ENCODE results near the gene CSRNP3.
"Not testable (repeated sequence)": the region's sequence is repeated elsewhere in the genome, so short reads cannot be mapped to it uniquely, and the experiment has no call there.

CSRNP3 gene

GRCh38 chr2:165547900-165548299 lies 78.4 kb downstream of the CSRNP3 start:
- no peak for DNase-seq

DNA sequence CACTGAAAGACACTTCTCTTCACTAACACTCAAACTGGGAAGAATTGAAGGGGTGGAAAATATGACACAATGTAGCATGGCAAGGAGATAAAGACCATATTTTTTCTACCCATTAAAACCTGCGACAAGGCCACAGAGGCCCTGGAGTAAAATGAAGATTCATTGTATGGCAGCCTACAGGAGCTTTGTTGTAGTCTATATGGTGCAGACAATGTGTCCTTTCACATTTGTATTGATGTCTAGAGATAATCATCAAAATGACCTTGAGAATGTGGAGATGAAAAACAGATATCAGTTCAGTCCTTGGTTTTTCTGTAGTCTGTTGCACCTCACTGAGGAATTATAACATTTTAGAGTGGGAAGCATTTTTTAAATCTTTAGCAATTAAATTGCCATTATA lies 80.1 kb downstream of the CSRNP3 start:
- no peak for DNase-seq

DNA sequence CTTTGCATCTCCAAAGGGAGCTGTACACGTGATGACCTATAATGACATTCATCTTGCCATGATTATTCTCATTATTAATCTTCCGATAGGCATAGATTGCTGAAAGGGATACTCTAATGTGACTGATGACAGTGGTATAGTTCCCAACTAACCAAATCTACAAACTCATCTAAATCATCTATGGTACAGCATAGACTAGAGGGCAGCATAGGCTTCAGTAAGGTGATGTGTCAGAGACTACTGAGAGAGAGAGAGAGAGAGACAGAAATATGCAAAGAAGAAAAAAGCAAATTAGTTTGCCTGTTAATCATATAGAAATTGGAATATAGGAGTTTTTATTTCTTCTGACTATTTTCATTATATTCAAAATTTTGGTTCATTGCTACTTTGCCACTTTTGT lies 89.3 kb downstream of the CSRNP3 start:
- no peak for DNase-seq

DNA sequence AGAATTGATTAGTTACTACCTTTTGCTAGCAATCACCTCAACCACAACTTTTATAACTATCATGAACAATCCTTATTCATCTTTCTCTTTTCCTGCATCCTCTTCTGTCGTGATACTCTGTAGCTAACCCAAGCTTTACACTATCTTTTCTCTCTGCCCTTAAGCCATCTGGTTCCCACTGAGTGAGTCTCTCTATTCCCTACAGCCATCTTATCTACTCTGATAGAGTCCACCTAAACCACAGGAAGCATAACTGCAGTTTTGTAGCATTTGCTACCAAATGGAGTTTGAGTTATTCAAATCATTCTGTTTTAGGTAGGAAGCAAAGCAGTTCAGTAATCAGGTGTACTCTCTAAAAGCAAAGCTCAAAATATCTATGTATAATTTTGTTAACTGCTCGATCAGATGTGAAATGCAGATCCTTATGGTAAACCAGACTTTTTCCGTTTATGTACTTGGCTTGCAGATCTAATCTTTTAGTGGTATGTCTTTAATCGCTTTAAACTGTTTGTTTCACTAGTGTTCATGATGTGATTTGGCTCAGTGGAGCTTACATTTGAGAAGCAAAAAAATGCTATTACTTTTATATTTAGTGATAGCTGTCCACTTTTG lies 91.0 kb downstream of the CSRNP3 start:
- no peak for DNase-seq

DNA sequence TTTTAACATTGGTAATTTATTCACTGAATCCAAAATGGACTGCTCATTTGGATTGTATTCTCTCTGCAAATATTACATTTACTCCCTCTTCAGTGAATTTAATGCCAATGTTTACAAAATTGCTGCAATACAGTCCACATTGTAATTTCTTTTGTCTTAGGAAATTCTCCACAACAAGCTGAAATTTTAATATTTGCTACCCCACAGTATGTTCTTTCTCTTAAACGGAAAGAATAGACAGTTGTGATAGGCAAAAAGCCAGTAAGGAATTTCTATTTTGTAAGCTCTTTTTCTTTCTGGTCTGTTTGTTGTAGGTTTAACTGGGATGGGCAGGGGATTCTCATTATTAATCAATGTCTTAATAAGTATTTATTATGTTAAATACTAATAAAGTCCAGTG lies 92.0 kb downstream of the CSRNP3 start:
- no peak for DNase-seq

GRCh38 chr2:165562233-165562632 lies 92.7 kb downstream of the CSRNP3 start:
- no peak for DNase-seq

- DNase-seq, result no peak
These were observed 94.1 kb downstream of the CSRNP3 start for GRCh38 chr2:165563468-165564225.

- DNase-seq, result no peak
These were observed 96.5 kb downstream of the CSRNP3 start for GRCh38 chr2:165566008-165566407.

DNA sequence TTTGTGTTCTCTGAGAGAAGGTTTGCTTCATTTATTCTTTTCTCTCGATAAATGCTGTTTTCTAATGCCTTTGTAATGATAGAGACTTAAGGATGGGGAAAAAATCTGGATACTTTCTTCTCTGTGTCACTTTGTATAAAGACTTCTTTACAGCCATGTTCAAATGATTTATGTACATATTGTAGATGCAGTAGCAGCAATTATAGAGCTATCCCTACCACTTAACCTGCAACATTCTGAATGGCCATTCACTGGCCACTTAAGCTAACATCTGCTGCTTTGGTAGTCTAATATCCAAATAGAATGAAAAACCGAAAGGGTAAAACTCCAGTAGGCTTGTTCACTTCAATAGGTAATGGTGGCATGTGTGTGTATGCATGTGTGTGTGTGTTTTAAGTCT lies 97.8 kb downstream of the CSRNP3 start:
- no peak for DNase-seq

DNA sequence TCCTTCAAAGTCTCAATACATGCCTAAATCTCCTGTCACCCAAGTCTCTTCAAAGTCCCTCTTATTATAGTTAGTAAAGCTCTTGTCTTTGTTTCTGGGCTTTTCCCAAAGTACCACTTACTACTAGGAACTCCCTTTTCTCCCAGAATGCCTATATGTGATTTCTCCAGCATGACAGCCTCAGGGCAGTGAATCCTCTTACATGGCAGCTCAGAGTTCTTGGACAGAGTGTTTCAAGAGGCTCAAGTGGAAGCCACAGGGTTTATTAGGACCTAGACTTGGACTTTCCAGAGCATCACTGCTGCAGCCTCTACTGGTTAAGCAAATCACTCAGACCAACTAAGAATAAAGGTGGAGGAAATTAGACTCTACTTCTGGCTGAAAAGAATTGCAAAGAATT lies 98.9 kb downstream of the CSRNP3 start:
- no peak for DNase-seq

DNA sequence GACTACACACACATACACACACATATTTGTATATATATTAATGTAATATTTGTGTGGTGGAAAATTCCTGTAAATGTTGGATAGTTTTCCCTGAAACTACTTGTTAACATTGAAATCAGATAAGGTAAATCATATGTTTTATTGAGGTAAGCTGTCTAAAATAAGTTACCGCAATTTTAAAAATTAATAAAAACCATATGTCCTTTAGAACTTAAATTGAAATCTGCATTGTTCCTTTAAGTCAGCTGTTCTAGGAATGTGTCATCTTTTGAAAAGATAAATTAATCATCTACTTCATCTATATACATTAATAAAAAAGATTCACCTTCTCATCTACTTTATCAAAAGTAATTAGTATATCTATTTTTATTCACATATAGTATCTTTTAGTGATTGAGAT lies 102.0 kb downstream of the CSRNP3 start:
- DNase-seq, result no peak

- DNase-seq, result no peak
These were observed 102.7 kb downstream of the CSRNP3 start for GRCh38 chr2:165572151-165572550.

DNA sequence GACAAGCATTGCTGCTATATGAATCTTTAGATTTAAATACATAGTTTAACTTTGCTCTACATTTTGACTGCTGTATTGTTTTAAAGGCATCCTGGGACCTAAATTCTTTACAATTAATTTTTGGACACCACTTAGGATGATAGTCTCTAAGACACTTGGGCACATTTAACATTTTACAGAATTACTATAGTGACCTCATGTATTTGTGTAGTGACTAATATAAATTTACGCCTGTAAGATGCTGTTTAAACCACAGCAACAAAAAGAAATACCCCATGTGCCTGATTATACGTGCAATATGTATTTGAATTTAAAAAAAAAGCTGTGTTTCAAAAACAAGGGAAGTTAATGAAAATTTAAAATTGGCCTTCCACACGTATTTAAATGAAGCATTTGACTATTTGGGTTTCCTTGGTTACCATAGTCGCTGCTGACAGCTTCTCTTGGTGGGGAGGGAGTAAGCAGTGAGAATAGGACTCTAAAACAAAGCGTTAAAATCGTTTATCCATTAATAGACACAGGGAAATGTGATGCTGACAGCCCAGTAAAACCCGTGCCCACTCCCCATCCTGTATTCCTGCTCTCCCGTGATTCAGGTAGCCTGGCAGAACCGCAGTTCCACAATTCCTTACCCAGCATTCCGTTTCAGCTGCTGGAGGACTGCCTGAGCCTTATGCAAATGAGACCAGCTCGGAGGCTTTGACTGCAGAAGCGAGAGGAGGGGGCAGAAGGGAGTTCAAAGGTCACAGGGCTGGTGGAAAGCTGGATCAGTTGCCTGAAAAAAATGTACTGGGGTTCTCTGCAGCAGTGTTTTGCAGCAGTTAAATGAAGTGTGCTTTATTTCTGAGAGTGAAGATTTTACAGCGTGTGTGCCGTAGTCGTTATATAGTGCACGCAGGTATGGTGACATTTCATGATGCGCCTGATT lies 104.3 kb downstream of the CSRNP3 start:
- DNase-seq, result no peak

- no peak for DNase-seq
These were observed 105.6 kb downstream of the CSRNP3 start for GRCh38 chr2:165575044-165575615.

DNA sequence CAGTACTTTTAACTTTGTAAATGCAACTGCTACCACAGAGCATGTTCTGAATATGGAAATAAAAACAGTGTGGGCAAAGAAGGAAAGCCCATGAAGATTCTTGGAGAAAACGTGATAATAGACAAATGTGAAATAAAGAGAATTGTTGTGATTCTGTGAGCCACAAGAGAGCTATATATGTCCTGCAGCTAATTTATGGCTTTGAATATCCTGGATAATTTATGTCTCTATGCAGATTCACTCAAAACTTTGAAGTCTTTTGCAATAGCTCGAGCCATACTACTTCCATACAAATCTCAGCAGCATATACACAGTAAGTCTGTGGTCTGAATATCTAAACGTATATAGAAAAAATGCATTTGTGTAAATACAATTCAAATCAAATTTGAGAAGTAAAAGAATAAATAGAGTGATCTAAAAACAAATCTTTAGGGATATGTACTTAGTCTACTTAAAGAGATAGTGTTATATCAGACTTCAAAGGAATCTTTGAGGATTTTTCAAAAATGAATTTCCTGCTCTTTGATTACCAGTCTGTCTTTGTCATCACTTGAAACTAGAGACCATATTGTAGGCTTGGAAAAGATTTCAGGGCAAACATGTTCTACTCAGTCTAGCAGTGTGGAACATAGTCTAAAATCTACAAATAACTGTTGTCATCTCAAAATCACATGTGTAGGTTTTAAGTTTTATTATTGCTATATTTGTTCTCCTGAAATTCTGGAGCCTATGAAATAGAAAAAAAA lies 107.1 kb downstream of the CSRNP3 start:
- DNase-seq, result no peak

DNA sequence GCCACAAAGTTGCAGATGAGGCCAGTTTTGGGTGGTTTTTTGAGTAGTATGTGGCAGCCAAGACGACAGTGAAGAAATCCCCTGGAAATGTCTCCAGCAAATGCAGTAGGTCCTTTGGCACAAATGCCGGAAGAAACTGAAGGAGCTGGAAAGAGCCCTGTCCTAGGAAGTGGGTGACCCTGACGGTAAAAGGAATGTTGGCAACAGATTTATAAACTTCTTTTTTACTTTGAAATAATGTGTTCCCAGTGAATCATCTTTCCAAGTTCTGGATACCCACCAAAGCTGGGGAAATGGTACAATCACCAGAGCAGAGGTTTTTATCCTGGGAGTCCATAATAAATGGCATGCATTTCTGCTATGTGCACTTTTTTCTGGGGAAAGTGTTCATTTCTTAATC lies 112.9 kb downstream of the CSRNP3 start:
- no peak for DNase-seq

DNA sequence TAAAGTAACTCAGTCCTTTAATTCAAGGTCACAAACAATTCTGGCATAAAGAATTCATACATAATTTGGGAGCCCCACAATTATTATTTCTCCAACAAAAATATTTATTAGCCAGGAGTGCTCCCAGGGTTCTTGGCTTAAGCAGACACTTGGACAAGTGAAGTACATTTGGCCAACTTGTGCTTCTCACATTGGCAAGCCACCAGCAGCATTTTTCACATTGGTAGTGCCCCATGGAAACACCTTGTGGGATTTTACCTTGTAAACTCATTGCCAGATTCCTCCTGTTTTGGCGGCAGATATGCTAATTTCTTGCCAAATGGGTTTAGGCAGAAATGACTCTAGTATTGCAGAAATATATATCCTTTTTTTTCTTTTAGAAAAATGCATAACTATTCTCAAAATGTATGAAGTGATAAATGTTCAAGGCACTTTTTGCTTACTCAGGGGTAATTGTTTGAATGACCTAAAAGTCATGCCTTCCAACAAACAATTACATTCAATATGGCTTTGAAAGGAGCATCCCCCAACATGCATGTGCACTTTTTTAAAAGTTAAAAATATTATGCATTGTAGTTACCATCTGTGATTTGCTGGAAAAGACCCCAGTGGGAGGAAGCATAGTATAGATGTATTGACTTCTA lies 113.5 kb downstream of the CSRNP3 start:
- DNase-seq, result no peak

DNA sequence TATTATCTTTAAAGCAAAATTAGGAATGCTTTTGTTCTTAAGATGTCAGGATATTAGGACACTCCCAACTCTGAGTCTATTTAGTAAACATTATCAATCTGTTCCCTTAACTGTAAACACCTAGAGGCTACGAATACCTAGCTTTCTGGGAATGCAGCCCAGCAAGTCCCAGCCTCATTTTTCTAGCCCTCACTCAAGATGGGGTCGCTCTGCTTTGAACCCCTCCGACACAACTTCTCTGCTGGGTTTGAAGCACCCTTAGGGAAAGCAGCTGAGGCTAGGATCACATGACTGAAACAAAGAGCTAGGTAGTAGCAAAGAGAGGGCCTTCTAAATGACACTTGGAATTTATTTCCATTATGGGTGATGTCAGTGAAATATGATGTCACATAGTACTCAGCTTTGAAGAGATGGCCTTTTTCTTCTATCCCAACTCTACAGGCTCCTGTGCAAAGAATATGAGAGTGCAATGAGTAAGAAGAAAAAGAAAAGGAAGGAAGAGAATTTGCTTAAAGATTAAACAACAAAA lies 114.7 kb downstream of the CSRNP3 start:
- no peak for DNase-seq

DNA sequence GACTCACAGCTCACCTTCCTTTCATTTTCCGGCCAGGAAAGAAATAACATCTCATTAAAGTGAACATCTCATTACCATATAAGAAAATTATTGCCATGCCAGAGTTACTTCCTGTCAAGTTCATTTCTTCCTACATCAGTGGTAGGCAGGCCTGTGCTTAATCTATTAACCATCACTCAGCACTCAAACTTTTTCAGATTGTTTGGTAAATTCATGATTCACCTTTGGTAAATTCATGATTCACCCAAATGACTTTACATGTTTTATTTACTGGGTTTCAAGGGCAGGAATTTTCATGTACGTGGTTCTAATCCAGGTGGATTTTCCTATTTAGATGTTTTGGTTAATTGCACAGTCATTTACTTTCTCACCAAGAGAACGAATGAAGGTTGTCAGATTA lies 116.5 kb downstream of the CSRNP3 start:
- no peak for DNase-seq

- no peak for DNase-seq
These were observed 117.9 kb downstream of the CSRNP3 start for GRCh38 chr2:165587335-165587938.

GRCh38 chr2:165590999-165591398 lies 121.5 kb downstream of the CSRNP3 start:
- not testable (repeated sequence) for DNase-seq

Measured in CD4-positive, alpha-beta T cell treated with Interleukin-17A for 1 hour (primary cell).